ENCODE data around the gene ESRRB. TPM values are rescaled to one million over a fixed set of nuclear protein-coding genes. Genes with fewer than 3 reads are reported as not detected.

The ESRRB gene
- polyA plus RNA-seq, 1 experiment: not detected

DNA sequence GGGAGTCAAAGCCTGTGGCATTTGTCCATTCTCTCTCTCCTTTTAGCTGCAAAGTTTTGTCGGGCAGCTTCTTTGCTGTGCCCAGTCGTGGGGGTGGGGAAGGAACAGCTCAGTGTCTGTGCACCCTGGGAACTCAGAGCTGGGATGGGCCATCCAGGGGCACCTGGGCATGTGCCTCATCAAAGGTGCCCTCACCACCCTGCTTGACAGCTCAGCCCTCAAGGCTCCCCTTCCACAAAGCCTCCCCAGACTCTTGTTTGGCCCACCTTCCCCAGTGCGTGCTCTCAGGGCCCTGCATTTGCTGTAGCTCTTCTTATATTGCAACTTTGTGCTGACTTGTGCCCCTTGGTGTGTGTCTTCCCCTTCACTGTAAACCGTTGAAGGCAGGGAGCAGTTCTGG, 112.6 kb downstream of the ESRRB start:
- ChIA-PET CTCF (no interaction called here), POLR2A (no interaction called here)
- Histone ChIP-seq H3K4me3 (ENCODE audit: low read depth, low read length) (no peak overlapping the region), H3K27ac (ENCODE audit: low read depth, low read length) (no peak overlapping the region), H3K9me3 (ENCODE audit: control insufficient read depth, insufficient read depth, low read length) (no peaks in the 10 kb centered on the region), H3K27me3 (ENCODE audit: control insufficient read depth, insufficient read depth, low read length) (peaks cover 3% of the 10 kb centered on the region)
- DNase-seq (ENCODE audit: low read depth, low spot score): no peak
- TF ChIP-seq, protein P1, sequence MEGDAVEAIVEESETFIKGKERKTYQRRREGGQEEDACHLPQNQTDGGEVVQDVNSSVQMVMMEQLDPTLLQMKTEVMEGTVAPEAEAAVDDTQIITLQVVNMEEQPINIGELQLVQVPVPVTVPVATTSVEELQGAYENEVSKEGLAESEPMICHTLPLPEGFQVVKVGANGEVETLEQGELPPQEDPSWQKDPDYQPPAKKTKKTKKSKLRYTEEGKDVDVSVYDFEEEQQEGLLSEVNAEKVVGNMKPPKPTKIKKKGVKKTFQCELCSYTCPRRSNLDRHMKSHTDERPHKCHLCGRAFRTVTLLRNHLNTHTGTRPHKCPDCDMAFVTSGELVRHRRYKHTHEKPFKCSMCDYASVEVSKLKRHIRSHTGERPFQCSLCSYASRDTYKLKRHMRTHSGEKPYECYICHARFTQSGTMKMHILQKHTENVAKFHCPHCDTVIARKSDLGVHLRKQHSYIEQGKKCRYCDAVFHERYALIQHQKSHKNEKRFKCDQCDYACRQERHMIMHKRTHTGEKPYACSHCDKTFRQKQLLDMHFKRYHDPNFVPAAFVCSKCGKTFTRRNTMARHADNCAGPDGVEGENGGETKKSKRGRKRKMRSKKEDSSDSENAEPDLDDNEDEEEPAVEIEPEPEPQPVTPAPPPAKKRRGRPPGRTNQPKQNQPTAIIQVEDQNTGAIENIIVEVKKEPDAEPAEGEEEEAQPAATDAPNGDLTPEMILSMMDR (IDR thresholded peaks at IDR 0.05; ENCODE audit: low read depth, low read length): no peak

DNA sequence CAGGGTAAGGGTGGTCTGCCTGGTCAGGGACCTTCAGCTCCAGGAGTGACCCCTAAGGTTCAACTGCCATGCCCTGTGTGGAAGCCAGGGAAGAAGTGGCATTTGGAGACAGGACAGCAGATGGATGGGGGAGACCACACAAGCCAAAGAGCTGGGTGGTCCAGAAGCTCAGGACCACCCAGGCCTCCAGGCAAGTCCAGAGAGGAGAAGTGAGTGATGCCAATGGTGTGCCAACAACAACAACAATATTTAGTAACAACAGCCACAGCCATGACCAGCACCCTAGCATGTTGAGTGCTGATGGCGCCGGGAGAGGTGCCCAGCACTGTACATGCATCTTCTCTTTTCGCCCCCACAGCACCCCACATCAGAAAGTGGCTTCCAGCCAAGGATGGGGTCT, 113.7 kb downstream of the ESRRB start:
- Histone ChIP-seq H3K4me3 (ENCODE audit: low read depth, low read length) (no peak overlapping the region), H3K27ac (ENCODE audit: low read depth, low read length) (no peak overlapping the region), H3K27me3 (ENCODE audit: control insufficient read depth, insufficient read depth, low read length) (peaks cover 3% of the 10 kb centered on the region), H3K9me3 (ENCODE audit: control insufficient read depth, insufficient read depth, low read length) (no peaks in the 10 kb centered on the region)
- no peak for DNase-seq (ENCODE audit: low read depth, low spot score)
- ChIA-PET POLR2A (no interaction called here), CTCF (no interaction called here)
- TF ChIP-seq, protein P1 (IDR thresholded peaks at IDR 0.05; ENCODE audit: low read depth, low read length): no peak

DNA sequence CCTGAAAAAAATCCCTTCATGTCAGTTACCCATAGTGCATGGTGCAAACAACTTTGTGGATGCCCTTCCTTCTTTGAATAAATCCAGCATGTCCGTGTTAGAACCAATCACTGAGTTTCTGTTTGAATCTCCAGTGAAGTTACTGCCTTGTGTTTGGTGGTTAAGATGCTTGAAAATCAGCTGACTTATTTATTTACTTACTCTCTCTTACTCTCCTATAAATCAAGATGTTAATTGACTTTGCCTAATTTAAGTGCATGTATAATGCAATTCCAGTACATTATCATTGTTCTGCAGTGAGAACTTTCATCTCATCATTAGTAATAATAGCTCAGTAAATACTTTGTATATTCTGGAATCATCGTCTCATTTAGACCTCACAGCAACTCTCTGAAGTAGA, 114.2 kb downstream of the ESRRB start:
- ChIA-PET CTCF (no interaction called here), POLR2A (no interaction called here)
- TF ChIP-seq, protein P1 (IDR thresholded peaks at IDR 0.05; ENCODE audit: low read depth, low read length): no peak
- no peak overlapping the region for H3K4me3 ChIP-seq (ENCODE audit: low read depth, low read length)
- no peak overlapping the region for H3K27ac ChIP-seq (ENCODE audit: low read depth, low read length)
- peaks cover 3% of the 10 kb centered on the region for H3K27me3 ChIP-seq (ENCODE audit: control insufficient read depth, insufficient read depth, low read length)
- no peak for DNase-seq (ENCODE audit: low read depth, low spot score)
- no peaks in the 10 kb centered on the region for H3K9me3 ChIP-seq (ENCODE audit: control insufficient read depth, insufficient read depth, low read length)

DNA sequence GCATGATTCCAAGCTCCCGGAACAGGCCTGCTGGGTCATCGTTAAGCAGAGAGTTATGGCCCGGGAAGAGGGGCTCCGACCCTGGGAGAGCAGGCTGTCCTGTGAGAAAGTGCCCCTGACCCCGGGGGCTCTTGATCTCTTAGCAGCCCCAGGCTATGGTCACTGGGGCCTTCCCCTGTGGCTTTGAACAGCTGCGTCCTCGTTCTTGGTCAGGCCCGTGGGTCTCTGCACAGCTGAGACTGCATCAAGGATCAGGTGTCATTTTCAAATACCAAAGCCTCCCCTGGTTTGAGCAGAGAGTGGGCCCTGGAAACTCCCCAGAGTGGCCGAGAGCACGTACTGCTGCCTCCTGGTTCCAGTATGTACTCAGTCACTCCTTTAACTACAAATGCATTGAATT, 114.8 kb downstream of the ESRRB start:
- TF ChIP-seq, protein P1 (IDR thresholded peaks at IDR 0.05; ENCODE audit: low read depth, low read length): no peak
- H3K27ac ChIP-seq (ENCODE audit: low read depth, low read length): no peak overlapping the region
- no peak for DNase-seq (ENCODE audit: low read depth, low spot score)
- ChIA-PET POLR2A (no interaction called here), CTCF (no interaction called here)
- H3K4me3 ChIP-seq (ENCODE audit: low read depth, low read length): no peak overlapping the region
- no peaks in the 10 kb centered on the region for H3K9me3 ChIP-seq (ENCODE audit: control insufficient read depth, insufficient read depth, low read length)
- peaks cover 3% of the 10 kb centered on the region for H3K27me3 ChIP-seq (ENCODE audit: control insufficient read depth, insufficient read depth, low read length)

DNA sequence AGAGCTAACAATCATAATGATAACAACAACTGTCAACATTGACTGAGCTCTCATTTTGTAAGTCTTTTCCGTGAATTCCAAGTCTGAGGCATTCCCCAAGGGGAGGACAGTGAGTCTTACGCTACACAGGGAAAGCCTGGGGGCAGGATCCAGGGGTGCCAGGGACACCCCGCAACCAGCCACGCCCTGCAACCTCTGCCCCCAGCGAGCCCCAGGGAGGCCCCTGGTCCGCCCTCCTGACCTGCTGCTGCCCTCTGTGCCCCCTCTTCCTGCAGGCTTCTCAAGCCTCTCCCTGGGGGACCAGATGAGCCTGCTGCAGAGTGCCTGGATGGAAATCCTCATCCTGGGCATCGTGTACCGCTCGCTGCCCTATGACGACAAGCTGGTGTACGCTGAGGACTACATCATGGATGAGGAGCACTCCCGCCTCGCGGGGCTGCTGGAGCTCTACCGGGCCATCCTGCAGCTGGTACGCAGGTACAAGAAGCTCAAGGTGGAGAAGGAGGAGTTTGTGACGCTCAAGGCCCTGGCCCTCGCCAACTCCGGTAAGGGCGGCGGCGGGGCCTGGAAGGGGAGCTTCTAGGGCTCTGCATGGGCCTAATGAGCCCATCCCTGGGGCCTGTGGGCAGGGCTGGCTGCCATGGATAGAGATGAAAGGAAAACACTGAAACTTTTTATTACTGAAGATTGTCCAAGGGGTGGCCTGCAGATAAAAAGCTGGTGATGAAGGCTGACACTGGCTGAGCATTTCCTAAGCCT, 115.4 kb downstream of the ESRRB start:
- CTCF ChIA-PET: no interaction called here
- Histone ChIP-seq H3K4me3 (ENCODE audit: low read depth, low read length) (no peak overlapping the region), H3K27ac (ENCODE audit: low read depth, low read length) (no peak overlapping the region), H3K9me3 (ENCODE audit: control insufficient read depth, insufficient read depth, low read length) (no peaks in the 10 kb centered on the region), H3K27me3 (ENCODE audit: control insufficient read depth, insufficient read depth, low read length) (peaks cover 3% of the 10 kb centered on the region)
- no peak for DNase-seq (ENCODE audit: low read depth, low spot score)
- POLR2A ChIA-PET: no interaction called here
- TF ChIP-seq, protein P1 (IDR thresholded peaks at IDR 0.05; ENCODE audit: low read depth, low read length): no peak
